Smooth muscle cell (in vitro differentiated cells): ENCODE data around the gene AP3B1. TPM values are rescaled to one million over a fixed set of nuclear protein-coding genes. Genes with fewer than 3 reads are reported as not detected.

Experiments used
- DNase-seq: peaks from one replicate; lab custom pipeline; 2025; ENCODE audit not compliant: unreplicated experiment; lab: John Stamatoyannopoulos, UW
- H2AFZ ChIP-seq: fragments of 200-600 bp; sonication (generic); 2 replicates; pipeline ENCODE4 v1.6.0; 2016; ENCODE audit warnings: antibody characterized with exemption, low read depth, mild to moderate bottlenecking
- H3F3A ChIP-seq: fragments of 200-600 bp; sonication (generic); 2 replicates; pipeline ENCODE4 v1.6.0; 2017; ENCODE audit warnings: antibody characterized with exemption, low read depth
- H3K27ac ChIP-seq: fragments of 200-600 bp; sonication (generic); 2 replicates; pipeline ENCODE4 v1.5.1; 2016; ENCODE audit warnings: low read depth, mild to moderate bottlenecking
- H3K27me3 ChIP-seq: fragments of 200-600 bp; sonication (generic); 2 replicates; pipeline ENCODE4 v1.6.1; 2016; ENCODE audit warnings: low read depth, mild to moderate bottlenecking
- H3K36me3 ChIP-seq: fragments of 200-600 bp; sonication (generic); 2 replicates; pipeline ENCODE4 v1.5.1; 2016; ENCODE audit warnings: low read depth
- H3K4me1 ChIP-seq: fragments of 200-600 bp; sonication (generic); 2 replicates; pipeline ENCODE4 v1.5.1; 2016; ENCODE audit warnings: low read depth
- H3K4me2 ChIP-seq: fragments of 200-600 bp; sonication (generic); 2 replicates; pipeline ENCODE4 v1.6.0; 2016; ENCODE audit warnings: mild to moderate bottlenecking
- H3K4me3 ChIP-seq: fragments of 200-600 bp; sonication (generic); 2 replicates; pipeline ENCODE4 v1.5.1; 2016; ENCODE audit warnings: mild to moderate bottlenecking
- H3K79me2 ChIP-seq: fragments of 200-600 bp; sonication (generic); 2 replicates; pipeline ENCODE4 v1.6.0; 2016; ENCODE audit warnings: low read depth, mild to moderate bottlenecking
- H3K9ac ChIP-seq: fragments of 200-600 bp; sonication (generic); 2 replicates; pipeline ENCODE4 v1.6.0; 2016; ENCODE audit warnings: low read depth
- H3K9me3 ChIP-seq: fragments of 200-600 bp; sonication (generic); replicated peaks from 2 replicates; pipeline ENCODE4 v1.5.1; 2016; ENCODE audit warnings: low read depth
- H4K20me1 ChIP-seq: fragments of 200-600 bp; sonication (generic); 2 replicates; pipeline ENCODE4 v1.6.0; 2016; ENCODE audit warnings: low read depth
- CTCF ChIP-seq: fragments of 200-600 bp; sonication (generic); IDR thresholded peaks from 2 replicates; pipeline ENCODE4 v1.5.1; 2017; ENCODE audit warnings: borderline replicate concordance, mild to moderate bottlenecking, antibody characterized with exemption; ENCODE audit not compliant: insufficient read depth, poor library complexity, severe bottlenecking
- WGBS: methylation state at CpG from one replicate; pipeline ENCODE4 v1.1.7; 2016; ENCODE audit warnings: low lambda C conversion rate; 5-methylcytosine and 5-hydroxymethylcytosine counted together
- polyA plus RNA-seq: library from polyadenylated mRNA; unstranded; fragments of >200 nt; fragmentation: Nextera tagmentation; extraction: Ambion mirVana; gene quantifications from 2 replicates; pipeline ENCODE4 v1.2.1, GENCODE V29; 2016
- total RNA-seq: library from RNA; depleted of rRNA; stranded (reverse); fragments of >200 nt; gene quantifications from 2 replicates; pipeline ENCODE4 v1.2.3, GENCODE V29; 2014

Gene AP3B1
- total and polyA plus RNA-seq, 2 experiments from 2014 or later = 36.9 to 76.3 TPM

GRCh38 chr5:78234804-78235203, 59.7 kb downstream of the AP3B1 start:
- no peak for DNase-seq
- H3K9ac ChIP-seq = no peak overlapping the region
- no peak for TF ChIP-seq CTCF
- peaks cover 73% of the 10 kb centered on the region for H4K20me1 ChIP-seq
- no peak overlapping the region for H3K4me3 ChIP-seq
- peaks cover 33% of the 10 kb centered on the region for H3K79me2 ChIP-seq
- no peak overlapping the region for H3K27ac ChIP-seq
- no peaks in the 10 kb centered on the region for H3K9me3 ChIP-seq
- no peak overlapping the region for H2AFZ ChIP-seq
- no peaks in the 10 kb centered on the region for H3F3A ChIP-seq
- H3K4me1 ChIP-seq = no peaks in the 10 kb centered on the region
- no peaks in the 10 kb centered on the region for H3K27me3 ChIP-seq
- no peak overlapping the region for H3K4me2 ChIP-seq
- no CpG with 5 or more reads among the region's 1 CpG for WGBS
- no peaks in the 10 kb centered on the region for H3K36me3 ChIP-seq

- no peaks in the 10 kb centered on the region for H3F3A ChIP-seq
- DNase-seq = no peak
- WGBS = 76% methylated on average over 1 of the region's 1 CpG
- no peaks in the 10 kb centered on the region for H3K9me3 ChIP-seq
- TF ChIP-seq CTCF = no peak
- no peaks in the 10 kb centered on the region for H3K36me3 ChIP-seq
- peaks cover 72% of the 10 kb centered on the region for H4K20me1 ChIP-seq
- H3K4me1 ChIP-seq = no peaks in the 10 kb centered on the region
- H3K79me2 ChIP-seq = peaks cover 26% of the 10 kb centered on the region
- no peak overlapping the region for H3K27ac ChIP-seq
- no peak overlapping the region for H3K4me2 ChIP-seq
- no peaks in the 10 kb centered on the region for H3K27me3 ChIP-seq
- H3K4me3 ChIP-seq = no peak overlapping the region
- no peak overlapping the region for H2AFZ ChIP-seq
- H3K9ac ChIP-seq = no peak overlapping the region
Observed at GRCh38 chr5:78232163-78232562, 62.3 kb downstream of the AP3B1 start.

- Histone ChIP-seq H3F3A (no peaks in the 10 kb centered on the region), H2AFZ (no peak overlapping the region), H3K36me3 (peaks cover 29% of the 10 kb centered on the region), H3K79me2 (peaks cover 5% of the 10 kb centered on the region), H3K9me3 (peaks cover 15% of the 10 kb centered on the region), H3K4me1 (no peaks in the 10 kb centered on the region), H3K9ac (no peak overlapping the region), H3K27ac (no peak overlapping the region), H3K4me3 (no peak overlapping the region), H3K4me2 (no peak overlapping the region), H4K20me1 (peaks cover 20% of the 10 kb centered on the region), H3K27me3 (no peaks in the 10 kb centered on the region)
- no peak for DNase-seq
- no peak for TF ChIP-seq CTCF
Observed at GRCh38 chr5:78224358-78224757, 70.1 kb downstream of the AP3B1 start.

GRCh38 chr5:78221964-78222451, 72.5 kb downstream of the AP3B1 start:
- WGBS = 78% methylated on average over 2 of the region's 2 CpGs
- no peaks in the 10 kb centered on the region for H3F3A ChIP-seq
- no peaks in the 10 kb centered on the region for H3K4me1 ChIP-seq
- no peak overlapping the region for H3K4me3 ChIP-seq
- H4K20me1 ChIP-seq = peaks cover 7% of the 10 kb centered on the region
- no peak for TF ChIP-seq CTCF
- H3K9me3 ChIP-seq = peaks cover 15% of the 10 kb centered on the region
- peaks cover 29% of the 10 kb centered on the region for H3K36me3 ChIP-seq
- no peak for DNase-seq
- H3K9ac ChIP-seq = no peak overlapping the region
- H2AFZ ChIP-seq = no peak overlapping the region
- H3K27me3 ChIP-seq = no peaks in the 10 kb centered on the region
- no peak overlapping the region for H3K4me2 ChIP-seq
- no peak overlapping the region for H3K27ac ChIP-seq
- no peaks in the 10 kb centered on the region for H3K79me2 ChIP-seq
